ENCODE measurements around the gene SFXN2. TPM values are rescaled to one million over a fixed set of nuclear protein-coding genes. Genes with fewer than 3 reads are reported as not detected.

SFXN2 gene
- total and polyA plus RNA-seq, 2 experiments from 2014 or later: 5.7 to 6.2 TPM

DNA sequence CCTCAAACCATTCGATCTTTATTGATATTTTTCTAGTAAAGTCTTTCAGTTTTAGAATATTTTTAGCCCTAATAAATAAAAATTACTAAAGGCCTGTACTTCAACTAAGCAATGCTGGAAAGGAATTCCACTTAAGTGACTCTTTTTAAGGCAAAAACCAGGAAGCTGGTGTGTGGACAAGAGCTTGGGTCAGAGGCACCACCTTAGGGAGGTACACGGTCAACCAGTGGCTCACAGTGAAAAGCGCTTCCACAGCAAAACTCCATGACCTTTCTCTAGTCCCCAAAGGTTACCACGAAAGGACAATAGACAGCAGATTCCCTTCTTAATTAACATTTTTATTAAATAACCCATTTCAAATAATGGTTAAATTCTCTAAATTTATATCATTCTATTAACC is 31.5 kb upstream of the SFXN2 start:
- Mint-ChIP-seq H3K27me3 (ENCODE audit: insufficient read depth, low read depth, poor library complexity) (peaks cover 5% of the 10 kb centered on the region), H3K4me3 (no peak overlapping the region), H3K9me3 (no peaks in the 10 kb centered on the region), H3K27ac (no peak overlapping the region), H3K4me1 (peaks cover 16% of the 10 kb centered on the region), H3K36me3 (ENCODE audit: low read depth) (peaks cover 30% of the 10 kb centered on the region)
- no peaks in the 10 kb centered on the region for H3K27me3 ChIP-seq (ENCODE audit: insufficient read depth)
- peaks cover 7% of the 10 kb centered on the region for H3K4me1 ChIP-seq (ENCODE audit: insufficient read depth)
- no peaks in the 10 kb centered on the region for H3K9me2 ChIP-seq (ENCODE audit: insufficient read depth)
- no peak overlapping the region for H2AFZ ChIP-seq
- no peak for ATAC-seq
- H3K79me2 ChIP-seq (replicated peaks; ENCODE audit: insufficient read depth): no peaks in the 10 kb centered on the region
- TF ChIP-seq ZNF331 (CRISPR knock-in tag; IDR thresholded peaks at IDR 0.05; ENCODE audit: low read depth): no peak
- no peak for TF ChIP-seq CREB1 (CRISPR knock-in tag; IDR thresholded peaks at IDR 0.05; ENCODE audit: low read depth)
- TF ChIP-seq POLR2AphosphoS5 (IDR thresholded peaks at IDR 0.05; ENCODE audit: low read depth): no peak
- TF ChIP-seq, protein P1, sequence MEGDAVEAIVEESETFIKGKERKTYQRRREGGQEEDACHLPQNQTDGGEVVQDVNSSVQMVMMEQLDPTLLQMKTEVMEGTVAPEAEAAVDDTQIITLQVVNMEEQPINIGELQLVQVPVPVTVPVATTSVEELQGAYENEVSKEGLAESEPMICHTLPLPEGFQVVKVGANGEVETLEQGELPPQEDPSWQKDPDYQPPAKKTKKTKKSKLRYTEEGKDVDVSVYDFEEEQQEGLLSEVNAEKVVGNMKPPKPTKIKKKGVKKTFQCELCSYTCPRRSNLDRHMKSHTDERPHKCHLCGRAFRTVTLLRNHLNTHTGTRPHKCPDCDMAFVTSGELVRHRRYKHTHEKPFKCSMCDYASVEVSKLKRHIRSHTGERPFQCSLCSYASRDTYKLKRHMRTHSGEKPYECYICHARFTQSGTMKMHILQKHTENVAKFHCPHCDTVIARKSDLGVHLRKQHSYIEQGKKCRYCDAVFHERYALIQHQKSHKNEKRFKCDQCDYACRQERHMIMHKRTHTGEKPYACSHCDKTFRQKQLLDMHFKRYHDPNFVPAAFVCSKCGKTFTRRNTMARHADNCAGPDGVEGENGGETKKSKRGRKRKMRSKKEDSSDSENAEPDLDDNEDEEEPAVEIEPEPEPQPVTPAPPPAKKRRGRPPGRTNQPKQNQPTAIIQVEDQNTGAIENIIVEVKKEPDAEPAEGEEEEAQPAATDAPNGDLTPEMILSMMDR (conservative IDR thresholded peaks at IDR 0.05; ENCODE audit: low read depth in 2 of 2): no peak
- TF ChIP-seq, protein P2, sequence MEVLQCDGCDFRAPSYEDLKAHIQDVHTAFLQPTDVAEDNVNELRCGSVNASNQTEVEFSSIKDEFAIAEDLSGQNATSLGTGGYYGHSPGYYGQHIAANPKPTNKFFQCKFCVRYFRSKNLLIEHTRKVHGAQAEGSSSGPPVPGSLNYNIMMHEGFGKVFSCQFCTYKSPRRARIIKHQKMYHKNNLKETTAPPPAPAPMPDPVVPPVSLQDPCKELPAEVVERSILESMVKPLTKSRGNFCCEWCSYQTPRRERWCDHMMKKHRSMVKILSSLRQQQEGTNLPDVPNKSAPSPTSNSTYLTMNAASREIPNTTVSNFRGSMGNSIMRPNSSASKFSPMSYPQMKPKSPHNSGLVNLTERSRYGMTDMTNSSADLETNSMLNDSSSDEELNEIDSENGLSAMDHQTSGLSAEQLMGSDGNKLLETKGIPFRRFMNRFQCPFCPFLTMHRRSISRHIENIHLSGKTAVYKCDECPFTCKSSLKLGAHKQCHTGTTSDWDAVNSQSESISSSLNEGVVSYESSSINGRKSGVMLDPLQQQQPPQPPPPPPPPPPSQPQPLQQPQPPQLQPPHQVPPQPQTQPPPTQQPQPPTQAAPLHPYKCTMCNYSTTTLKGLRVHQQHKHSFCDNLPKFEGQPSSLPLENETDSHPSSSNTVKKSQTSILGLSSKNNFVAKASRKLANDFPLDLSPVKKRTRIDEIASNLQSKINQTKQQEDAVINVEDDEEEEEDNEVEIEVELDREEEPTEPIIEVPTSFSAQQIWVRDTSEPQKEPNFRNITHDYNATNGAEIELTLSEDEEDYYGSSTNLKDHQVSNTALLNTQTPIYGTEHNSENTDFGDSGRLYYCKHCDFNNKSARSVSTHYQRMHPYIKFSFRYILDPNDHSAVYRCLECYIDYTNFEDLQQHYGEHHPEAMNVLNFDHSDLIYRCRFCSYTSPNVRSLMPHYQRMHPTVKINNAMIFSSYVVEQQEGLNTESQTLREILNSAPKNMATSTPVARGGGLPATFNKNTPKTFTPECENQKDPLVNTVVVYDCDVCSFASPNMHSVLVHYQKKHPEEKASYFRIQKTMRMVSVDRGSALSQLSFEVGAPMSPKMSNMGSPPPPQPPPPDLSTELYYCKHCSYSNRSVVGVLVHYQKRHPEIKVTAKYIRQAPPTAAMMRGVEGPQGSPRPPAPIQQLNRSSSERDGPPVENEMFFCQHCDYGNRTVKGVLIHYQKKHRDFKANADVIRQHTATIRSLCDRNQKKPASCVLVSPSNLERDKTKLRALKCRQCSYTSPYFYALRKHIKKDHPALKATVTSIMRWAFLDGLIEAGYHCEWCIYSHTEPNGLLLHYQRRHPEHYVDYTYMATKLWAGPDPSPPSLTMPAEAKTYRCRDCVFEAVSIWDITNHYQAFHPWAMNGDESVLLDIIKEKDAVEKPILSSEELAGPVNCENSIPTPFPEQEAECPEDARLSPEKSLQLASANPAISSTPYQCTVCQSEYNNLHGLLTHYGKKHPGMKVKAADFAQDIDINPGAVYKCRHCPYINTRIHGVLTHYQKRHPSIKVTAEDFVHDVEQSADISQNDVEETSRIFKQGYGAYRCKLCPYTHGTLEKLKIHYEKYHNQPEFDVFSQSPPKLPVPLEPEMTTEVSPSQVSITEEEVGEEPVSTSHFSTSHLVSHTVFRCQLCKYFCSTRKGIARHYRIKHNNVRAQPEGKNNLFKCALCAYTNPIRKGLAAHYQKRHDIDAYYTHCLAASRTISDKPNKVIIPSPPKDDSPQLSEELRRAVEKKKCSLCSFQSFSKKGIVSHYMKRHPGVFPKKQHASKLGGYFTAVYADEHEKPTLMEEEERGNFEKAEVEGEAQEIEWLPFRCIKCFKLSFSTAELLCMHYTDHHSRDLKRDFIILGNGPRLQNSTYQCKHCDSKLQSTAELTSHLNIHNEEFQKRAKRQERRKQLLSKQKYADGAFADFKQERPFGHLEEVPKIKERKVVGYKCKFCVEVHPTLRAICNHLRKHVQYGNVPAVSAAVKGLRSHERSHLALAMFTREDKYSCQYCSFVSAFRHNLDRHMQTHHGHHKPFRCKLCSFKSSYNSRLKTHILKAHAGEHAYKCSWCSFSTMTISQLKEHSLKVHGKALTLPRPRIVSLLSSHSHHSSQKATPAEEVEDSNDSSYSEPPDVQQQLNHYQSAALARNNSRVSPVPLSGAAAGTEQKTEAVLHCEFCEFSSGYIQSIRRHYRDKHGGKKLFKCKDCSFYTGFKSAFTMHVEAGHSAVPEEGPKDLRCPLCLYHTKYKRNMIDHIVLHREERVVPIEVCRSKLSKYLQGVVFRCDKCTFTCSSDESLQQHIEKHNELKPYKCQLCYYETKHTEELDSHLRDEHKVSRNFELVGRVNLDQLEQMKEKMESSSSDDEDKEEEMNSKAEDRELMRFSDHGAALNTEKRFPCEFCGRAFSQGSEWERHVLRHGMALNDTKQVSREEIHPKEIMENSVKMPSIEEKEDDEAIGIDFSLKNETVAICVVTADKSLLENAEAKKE (CRISPR knock-in tag; IDR thresholded peaks at IDR 0.05): no peak
- no peak for TF ChIP-seq JUNB (IDR thresholded peaks at IDR 0.05; ENCODE audit: unreplicated experiment)
- no peak for TF ChIP-seq NANOG (IDR thresholded peaks at IDR 0.05; ENCODE audit: borderline replicate concordance)
- TF ChIP-seq ZNF114 (CRISPR knock-in tag; IDR thresholded peaks at IDR 0.05): no peak
- TF ChIP-seq STAT1 (IDR thresholded peaks at IDR 0.05; ENCODE audit: unreplicated experiment): no peak
- TF ChIP-seq, protein P3, sequence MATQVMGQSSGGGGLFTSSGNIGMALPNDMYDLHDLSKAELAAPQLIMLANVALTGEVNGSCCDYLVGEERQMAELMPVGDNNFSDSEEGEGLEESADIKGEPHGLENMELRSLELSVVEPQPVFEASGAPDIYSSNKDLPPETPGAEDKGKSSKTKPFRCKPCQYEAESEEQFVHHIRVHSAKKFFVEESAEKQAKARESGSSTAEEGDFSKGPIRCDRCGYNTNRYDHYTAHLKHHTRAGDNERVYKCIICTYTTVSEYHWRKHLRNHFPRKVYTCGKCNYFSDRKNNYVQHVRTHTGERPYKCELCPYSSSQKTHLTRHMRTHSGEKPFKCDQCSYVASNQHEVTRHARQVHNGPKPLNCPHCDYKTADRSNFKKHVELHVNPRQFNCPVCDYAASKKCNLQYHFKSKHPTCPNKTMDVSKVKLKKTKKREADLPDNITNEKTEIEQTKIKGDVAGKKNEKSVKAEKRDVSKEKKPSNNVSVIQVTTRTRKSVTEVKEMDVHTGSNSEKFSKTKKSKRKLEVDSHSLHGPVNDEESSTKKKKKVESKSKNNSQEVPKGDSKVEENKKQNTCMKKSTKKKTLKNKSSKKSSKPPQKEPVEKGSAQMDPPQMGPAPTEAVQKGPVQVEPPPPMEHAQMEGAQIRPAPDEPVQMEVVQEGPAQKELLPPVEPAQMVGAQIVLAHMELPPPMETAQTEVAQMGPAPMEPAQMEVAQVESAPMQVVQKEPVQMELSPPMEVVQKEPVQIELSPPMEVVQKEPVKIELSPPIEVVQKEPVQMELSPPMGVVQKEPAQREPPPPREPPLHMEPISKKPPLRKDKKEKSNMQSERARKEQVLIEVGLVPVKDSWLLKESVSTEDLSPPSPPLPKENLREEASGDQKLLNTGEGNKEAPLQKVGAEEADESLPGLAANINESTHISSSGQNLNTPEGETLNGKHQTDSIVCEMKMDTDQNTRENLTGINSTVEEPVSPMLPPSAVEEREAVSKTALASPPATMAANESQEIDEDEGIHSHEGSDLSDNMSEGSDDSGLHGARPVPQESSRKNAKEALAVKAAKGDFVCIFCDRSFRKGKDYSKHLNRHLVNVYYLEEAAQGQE (IDR thresholded peaks at IDR 0.05; ENCODE audit: unreplicated experiment): no peak
- TF ChIP-seq, protein P4, sequence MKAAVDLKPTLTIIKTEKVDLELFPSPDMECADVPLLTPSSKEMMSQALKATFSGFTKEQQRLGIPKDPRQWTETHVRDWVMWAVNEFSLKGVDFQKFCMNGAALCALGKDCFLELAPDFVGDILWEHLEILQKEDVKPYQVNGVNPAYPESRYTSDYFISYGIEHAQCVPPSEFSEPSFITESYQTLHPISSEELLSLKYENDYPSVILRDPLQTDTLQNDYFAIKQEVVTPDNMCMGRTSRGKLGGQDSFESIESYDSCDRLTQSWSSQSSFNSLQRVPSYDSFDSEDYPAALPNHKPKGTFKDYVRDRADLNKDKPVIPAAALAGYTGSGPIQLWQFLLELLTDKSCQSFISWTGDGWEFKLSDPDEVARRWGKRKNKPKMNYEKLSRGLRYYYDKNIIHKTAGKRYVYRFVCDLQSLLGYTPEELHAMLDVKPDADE (IDR thresholded peaks at IDR 0.05): no peak
- no peak for TF ChIP-seq EZH2 (IDR thresholded peaks at IDR 0.05; ENCODE audit: low read depth, unreplicated experiment)
- TF ChIP-seq EZH2phosphoT487 (IDR thresholded peaks at IDR 0.05; ENCODE audit: unreplicated experiment): no peak
- no peak overlapping the region for H3K27ac ChIP-seq (ENCODE audit: low read depth)
- peaks cover 2% of the 10 kb centered on the region; the same call in 1 of the 2 replicates for H4K20me1 ChIP-seq (replicated peaks; ENCODE audit: insufficient read depth)
- H3K4me3 ChIP-seq: no peak overlapping the region
- no peak overlapping the region for H3K4me2 ChIP-seq
- 0 out of 2 replicates have a peak, but pooled peaks cover 7% of the 10 kb centered on the region for H3F3A ChIP-seq (replicated peaks; ENCODE audit: low read depth)
- no peak for DNase-seq (ENCODE audit: low spot score)
- no peaks in the 10 kb centered on the region for H3K36me3 ChIP-seq (ENCODE audit: insufficient read depth)

All from GM23338 (cell line).